Activated CD8-positive, alpha-beta memory T cell treated with anti-CD3 and anti-CD28 coated beads, Interleukin-2, amount 50 U/mL, for 48 hours (primary cell): ENCODE data around the gene PRKAR1B.
"Not testable (repeated sequence)": the region's sequence is repeated elsewhere in the genome, so short reads cannot be mapped to it uniquely, and the experiment has no call there.

Experiments
- DNase-seq: peaks from one replicate; pipeline ENCODE4 v3.0.0-alpha.2; 2020

Gene PRKAR1B

DNA sequence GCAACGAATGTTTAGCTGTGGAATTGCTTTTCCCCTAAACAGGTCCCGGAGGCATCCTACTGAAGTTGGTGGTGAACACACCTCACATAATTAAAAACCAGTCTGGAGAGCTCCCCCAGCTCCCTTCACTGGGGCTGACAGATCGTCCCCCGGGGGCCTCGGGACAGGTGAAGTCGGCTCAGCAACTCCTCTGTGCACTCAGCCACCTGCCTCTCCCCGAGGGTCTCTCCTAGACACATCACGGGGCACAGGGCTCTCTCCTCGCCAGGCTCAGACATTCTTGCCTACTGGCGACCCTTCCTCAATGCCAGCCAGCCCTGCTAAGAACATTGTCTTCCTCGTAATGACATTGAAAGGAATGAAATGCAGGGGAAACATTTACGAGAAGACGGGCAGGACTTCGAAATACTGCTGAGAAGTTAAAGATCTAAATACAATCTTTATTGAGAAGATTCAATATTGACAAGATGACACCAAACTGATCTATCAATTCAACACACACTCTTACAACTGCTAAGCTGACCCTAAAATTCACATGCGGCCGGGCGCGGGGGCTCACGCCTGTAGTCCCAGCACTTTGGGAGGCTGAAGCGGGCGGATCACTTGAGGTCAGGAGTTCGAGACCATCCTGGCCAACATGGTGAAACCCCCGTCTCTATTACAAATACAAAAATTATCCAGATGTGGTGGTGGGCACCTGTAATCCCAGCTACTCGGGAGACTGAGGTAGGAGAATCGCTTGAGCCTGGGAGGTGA, 88.6 kb downstream of the PRKAR1B start:
- DNase-seq: no peak

DNA sequence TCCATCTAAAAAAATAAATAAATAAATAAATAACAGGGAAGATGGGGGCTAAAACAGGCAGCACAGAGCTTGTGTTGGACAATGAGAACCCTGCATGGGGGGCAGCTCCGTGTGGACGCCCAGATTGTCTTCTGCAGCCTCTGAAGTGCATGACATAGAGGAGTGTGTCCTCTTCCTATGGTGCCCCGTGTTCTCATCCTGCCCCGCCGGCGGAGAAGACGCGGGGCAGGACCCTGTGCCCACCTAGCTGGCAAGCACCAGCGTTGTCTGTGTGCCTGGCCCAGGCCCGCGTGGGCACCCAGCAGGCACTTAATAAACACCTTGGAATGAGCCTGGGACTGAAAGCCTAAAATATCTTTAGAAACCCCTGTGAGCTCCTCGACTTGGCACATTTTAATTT, 89.3 kb downstream of the PRKAR1B start:
- no peak for DNase-seq

DNA sequence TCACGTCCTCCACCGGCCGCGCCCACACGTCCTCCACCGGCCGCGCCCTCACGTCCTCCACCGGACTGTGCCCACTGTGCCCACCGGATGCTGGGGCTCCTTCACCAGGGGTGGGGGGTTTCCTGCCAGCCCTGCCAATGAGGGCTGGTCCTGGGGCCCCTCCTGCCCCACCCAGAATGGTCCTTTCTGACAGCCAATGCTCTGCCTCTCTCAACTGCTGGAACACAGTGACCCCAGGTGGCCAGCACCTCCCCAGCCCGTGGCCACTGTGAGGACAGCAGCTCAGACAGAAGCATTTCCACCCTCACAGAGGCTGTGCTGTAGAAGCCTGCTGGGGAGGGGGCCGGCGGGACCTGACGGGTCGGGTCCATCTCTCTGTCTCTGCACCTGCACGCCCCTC, 90.7 kb downstream of the PRKAR1B start:
- DNase-seq: no peak

DNA sequence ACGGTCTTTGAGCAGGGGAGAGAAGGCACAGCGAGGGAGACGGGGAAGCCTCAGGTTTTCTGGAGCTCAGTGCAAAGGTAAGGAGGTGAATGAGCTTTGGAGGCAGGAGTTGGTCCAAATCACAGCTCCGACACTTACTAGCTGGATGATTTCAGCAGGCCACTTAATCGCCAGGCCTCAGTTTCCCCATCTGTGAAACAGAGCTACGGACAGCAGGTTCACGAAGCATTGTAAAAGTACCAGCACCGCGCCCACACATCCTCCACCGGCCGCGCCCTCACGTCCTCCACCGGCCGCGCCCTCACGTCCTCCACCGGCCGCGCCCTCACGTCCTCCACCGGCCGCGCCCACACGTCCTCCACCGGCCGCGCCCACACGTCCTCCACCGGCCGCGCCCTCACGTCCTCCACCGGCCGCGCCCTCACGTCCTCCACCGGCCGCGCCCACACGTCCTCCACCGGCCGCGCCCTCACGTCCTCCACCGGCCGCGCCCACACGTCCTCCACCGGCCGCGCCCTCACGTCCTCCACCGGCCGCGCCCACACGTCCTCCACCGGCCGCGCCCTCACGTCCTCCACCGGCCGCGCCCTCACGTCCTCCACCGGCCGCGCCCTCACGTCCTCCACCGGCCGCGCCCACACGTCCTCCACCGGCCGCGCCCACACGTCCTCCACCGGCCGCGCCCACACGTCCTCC, 91.2 kb downstream of the PRKAR1B start:
- DNase-seq: not testable (repeated sequence)

DNA sequence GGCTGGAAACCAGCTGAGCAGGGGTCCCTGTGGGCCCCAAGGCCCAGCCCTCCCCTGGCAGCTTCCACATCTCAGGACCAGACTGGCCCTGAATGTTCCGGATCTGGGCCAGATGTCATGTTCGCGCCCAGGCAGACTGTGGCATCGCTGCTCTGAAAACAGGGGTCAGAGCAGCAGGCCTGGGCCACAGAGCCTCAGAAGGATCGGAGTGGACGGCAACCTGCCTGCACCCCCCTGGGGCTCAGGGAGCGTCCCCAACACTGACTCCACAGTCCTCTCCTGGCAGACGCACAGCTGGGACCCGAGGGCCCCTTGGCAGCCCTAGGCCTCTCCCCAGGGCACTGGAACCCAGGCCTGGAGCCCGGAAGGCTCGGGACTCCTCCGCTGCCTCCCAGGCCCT, 91.9 kb downstream of the PRKAR1B start:
- DNase-seq: no peak

DNA sequence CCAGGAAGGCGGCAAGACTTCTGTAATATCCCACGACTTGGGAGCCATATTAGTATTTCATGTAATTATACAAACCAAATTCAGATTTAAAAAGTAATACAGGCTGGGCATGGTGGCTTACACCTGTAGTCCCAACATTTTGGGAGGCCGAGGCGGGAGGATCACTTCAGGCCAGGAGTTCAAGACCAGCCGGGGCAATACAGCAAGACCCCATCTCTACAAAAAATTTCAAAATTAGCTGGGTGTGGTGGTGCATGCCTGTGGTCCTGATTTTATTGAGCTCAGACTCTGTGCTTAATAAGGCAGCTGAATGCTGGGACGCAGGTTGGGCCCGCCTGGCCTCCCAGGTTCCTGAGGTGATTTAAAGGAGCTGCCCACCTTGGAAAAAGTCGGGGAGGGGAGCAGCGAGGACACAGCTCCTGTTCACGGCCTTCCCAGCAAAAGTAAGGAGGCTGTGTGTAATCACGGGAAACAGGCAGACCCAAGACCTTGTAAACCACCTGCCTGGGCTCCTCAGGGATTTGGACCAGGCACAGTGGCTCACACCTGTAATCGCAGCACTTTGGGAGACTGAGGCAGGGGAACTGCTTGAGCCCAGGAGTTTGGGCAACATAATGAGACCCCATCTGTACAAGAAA, 93.6 kb downstream of the PRKAR1B start:
- no peak for DNase-seq

DNA sequence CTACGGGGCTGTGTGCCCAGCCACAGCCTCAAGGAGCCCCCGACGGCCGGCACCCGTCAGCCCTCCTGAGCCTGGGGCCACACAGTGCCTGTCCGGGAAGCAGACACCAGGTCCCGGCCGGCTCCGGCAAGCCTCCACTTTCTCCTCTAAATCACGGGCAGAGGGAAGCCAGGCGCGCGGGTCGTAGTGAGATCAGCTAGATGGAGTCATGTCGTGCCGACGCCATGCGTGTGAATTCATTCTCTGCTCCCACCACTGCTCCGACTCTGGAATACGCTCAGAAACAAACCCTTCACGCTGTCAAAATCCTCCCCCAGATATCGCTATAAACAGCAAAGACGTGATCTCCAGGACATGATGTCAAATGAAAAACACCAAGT, 94.3 kb downstream of the PRKAR1B start:
- no peak for DNase-seq

DNA sequence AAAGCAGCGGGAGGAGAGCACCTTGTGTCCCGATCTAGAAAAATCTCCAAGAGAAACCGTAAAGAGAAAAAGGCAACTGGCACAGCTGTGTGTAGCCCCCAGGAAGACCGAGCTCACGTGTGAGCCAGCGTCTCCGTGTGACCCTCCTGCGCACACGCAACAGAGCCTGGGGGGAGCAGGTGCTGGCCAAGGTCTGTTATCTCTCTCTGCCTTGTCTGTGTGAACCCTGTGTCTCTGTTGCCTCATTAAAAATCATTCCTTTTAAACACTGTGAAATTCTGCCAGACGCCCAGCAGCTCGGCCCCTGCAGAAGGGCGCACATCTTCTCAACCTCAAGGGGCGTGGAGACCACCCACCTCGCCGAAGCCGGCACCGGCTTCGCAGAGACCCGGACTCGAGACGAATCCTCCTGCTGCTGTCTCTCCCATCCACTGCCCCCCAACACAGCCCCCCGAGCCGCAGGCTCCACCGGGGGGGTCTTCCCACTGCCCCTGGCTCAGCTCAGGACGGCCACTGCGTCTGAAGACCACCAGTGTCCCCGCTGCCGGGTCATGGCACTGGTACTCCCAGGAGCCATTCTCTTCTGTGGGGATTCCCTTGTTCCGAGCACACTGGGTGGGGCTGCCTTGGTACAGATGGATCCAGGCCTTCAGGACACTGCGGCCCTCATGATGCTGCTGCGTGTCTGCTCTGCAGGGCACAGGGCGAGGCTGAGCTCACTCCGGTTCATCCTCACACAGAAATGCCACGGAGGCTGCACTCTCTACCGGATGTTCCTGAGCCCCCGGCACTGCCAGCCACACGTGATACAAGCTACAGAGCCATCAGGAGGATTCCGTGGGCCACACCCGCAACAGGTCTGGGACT, 94.9 kb downstream of the PRKAR1B start:
- DNase-seq: no peak

DNA sequence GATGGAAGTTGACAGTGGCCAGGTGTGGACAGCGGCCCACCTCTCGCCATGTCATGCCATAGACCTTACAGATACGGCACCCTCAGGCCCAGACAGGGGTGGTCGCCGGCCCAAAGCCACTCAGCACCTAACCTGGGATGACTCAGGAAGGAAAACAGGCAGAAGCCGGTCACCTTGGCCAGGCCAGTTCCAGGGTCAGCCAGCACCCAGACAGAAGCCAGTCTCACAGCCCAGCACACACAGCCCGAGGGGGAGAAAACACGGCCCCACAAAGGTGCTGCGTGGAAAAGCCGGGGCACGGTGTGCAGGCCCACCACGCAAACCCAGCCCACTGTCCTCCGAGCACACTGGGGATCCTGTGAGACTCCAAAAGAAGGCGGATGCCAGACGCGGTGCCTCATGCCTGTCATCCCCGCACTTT, 95.8 kb downstream of the PRKAR1B start:
- DNase-seq: no peak

DNA sequence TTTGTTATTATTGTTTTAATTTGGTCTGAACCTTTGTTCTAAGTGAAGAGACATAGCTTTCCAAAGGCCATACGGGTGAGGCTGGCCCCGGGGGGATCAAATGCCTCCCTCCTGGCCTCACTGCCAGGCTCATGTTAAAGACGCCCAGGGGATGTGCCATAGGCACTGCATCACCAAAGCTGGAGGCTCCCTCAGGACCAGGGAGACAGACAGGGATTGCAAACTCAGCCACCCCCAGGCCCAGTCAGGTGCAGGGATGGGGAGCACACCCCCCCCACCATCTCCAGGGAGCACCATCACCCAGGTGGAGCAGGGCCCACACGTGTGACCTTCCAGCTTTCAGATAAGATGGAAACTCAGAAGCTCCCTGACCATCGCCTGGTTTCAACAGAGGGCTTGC, 96.5 kb downstream of the PRKAR1B start:
- DNase-seq: no peak

DNA sequence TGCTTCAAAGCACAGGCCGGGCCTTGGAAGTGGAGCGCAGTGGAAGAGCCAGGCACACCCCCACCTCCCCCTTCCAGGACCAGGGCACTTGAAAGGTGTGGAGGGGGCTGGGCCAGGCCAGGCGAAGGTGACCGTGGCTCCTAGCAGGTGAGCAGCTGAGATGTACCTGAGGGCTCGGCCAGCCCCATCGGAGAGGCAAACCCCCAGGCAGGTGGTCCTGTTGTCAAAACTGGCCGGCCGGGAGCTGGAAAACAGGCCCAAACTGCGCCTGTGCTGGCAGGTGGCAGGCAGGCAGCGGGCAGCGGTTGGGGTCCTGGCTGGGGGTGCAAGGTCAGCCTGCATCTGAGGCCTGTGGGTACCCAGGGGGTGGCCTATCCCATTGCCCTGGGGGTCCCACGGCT, 97.0 kb downstream of the PRKAR1B start:
- no peak for DNase-seq

DNA sequence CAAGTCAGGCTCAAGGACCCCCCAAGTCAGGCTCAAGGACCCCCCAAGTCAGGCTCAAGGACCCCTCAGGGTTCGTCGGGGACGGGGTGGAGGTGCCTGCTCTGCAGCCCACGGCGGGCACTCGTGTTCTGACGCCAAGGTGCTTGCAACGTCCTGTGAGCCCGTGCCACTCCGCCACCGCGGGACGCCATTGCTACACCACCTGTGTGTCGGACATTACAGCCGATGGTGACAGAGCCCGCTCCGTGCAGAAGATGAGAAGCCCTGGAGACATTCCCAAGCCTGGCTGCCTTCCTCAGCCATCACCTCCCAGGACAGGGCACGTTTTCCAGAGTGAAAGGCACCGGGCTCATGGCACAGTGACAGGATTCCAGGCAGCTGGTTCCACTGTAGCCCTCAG, 98.3 kb downstream of the PRKAR1B start:
- DNase-seq: no peak

DNA sequence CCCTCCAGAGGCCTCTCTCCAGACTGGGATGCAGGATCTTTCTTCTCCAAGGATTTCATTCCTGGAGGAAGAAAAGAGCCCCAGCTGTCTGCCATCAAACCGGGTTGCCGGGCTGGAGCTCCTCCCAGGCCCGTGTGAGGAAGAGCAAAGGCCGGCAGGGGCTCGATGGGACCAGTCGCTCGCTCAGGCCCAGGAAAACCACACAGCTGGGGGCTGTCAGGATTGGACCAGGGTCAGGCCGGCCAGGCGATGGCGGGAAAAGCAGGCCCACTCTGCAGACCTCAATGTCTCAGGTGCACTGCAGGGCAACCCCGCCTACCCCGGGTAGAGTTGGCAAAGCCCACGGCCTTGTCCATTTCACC, 98.7 kb downstream of the PRKAR1B start:
- DNase-seq: no peak

DNA sequence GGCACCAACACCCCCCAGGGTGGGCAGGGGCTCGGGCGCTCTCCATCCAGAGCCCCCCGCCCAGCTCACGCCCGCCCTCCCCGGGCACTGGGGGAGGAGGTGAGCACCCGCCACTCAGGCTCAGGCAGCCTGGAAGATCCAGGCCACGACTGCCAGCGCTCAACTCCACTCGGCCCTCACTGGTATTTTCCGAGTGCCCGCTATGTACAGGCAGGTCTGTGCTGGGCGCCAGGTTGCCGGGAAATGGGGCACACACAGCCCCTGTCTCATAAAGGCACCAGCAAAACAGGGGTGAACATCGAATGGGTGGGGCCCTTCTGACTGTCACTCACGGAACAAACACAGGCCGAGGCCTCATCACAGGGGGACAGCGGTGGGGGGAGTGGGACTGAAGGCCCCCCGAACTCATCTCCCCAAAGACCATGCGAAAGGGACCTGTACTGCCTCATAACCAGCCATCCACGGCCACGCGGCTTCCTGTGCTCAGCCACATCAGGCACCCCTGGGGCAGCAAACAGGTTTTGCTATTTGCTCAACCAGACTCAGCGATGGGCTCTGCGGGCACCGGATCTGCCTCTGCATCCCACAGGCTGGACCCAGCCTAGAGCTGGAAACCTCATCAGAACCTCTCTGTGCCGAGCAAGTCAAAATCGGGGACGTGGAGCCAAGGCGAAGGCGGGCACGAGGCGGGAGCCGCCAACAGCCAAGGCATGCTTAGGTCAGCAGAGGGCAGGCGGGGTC, 99.2 kb downstream of the PRKAR1B start:
- no peak for DNase-seq

DNA sequence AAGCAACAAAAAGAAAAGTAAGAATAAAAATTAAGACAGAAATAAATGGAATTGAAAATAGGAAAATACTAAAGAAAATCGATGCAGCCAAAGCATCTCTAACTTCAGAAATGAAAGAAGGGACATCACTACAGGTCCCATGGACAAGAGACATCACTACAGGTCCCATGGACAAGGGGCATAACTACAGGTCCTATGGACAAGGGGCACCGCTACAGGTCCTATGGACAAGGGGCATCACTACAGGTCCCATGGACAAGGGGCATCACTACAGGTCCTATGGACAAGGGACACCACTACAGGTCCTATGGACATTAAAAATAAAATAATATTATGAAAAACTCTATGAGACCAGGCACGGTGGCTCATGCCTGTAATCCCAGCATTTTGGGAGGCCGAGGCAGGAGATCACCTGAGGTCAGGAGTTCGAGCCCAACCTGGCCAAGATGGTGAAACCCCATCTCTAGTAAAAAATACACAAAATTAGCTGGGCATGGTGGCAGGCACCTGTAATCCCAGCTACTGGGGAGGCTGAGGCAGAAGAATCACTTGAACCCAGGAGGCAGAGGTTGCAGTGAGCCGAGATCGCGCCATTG, 101.6 kb downstream of the PRKAR1B start:
- DNase-seq: no peak

DNA sequence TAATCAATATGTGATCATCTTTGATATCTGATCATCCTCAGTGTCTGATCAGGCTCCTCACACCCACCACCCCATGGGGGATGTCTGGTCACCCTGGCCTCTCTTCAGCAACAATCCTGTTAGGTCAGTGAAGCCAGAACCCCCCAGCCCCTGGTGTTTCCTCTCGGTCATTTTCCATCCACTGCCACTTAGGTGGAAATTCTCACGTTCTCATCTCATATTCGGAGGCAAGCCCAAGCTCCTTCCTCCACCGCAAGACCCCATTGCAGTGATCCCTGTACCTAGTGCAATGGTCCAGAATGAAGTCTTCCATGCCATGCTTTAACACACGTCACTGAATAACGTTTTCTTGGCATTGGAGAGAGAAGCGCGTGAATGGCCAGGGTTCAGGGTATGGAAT, 103.6 kb downstream of the PRKAR1B start:
- no peak for DNase-seq

DNA sequence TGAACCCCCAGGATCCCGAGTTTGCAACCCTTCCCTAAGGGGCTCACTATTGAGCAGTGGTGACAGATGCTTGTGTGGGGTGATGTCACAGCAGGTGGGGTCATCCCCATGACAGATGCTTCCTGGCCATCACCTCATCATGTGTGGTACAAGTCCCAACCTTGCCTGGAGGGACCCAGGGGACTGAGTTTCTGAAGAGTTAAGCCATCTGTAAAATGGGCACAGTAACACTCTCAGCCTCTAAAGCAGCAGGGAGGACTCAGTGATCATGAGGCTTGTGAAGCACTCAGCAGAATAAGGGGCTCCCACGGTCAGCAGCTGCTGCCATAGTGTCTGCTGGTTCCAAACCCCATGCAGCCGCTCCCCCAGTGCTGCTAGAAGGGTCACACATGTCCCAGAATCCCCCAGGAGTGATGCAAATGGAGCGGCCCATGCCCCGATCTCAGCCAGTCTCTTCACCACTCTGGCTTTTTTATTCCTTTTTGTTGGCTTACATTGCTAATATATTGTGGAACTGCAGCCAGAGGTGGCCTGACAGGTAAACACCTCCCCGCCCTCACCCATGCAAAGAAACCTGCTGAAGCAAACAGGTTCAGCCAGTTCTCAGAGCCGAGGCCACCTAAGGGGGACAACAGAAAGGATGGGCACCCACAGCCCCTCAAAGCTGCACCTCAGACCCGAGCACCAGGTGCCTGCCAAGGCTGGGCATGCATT, 105.4 kb downstream of the PRKAR1B start:
- no peak for DNase-seq

DNA sequence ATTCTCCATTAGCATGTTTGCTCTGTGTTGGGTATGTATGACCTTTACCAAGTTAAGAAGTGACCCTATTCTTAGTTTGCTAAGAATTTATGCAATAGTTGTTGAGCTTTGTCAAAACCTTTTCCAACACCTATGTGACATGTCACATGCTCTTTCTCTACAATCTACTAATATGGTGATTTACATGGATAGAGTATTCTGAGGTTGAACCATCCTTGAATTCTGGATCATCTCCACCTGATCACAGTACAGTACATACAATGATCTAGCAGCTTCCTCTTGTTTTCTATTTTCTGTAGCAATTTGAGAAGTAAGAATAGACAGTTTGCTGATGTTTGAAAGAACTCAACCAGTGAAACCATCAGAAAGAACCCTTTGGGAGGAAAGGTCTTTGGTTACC, 106.2 kb downstream of the PRKAR1B start:
- DNase-seq: no peak

DNA sequence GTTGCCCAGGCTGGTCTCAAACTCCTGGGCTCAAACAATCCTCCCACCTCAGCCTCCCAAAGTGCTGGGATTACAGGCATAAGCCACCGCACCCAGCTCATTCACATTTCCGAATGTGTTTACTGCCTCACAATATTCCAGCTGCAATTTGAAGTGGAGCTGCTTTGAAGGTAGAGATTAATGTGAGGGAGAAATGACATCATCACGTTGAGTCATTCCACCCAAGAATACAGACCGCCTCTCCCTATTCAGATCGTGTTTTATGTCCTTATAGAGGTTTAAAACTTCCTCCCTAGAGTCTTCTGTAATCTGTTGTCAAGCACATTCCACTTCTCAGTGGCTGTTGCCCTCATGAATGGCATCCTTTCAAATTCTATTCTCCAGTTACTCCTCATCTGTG, 107.0 kb downstream of the PRKAR1B start:
- no peak for DNase-seq

DNA sequence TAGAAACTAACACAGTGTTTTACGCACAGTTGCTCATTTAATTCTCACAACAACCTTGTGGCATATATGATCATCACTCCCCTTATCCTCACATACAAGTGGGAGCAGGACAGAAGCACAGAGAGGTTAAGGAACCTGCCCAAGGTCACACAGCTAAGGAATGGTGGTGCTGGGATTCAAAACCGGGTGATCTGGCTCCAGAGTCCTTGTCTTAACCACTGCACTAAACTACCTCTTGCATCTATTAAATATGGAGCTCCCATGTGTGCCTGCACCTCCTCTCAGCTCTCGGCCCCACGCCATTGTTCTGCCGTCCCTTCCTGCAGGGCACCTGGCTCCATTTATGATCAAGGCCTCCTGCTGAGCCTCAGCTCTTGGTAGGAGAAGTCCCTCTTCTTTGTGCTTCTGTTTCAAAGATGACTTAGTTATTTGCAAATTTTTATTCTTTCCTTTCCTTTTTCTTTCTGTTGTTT, 107.7 kb downstream of the PRKAR1B start:
- no peak for DNase-seq
